CD14-positive monocyte (primary cell): ENCODE data around the gene NDUFA13. TPM values are rescaled to one million over a fixed set of nuclear protein-coding genes. Genes with fewer than 3 reads are reported as not detected.

Experiments
- DNase-seq, 3 donors: peaks; one replicate each; pipeline ENCODE4 v3.0.0-alpha.2; 2011 to 2022
- H2AFZ ChIP-seq: 2 replicates; pipeline ENCODE4 v1.6.0; 2012; ENCODE audit warnings: mild to moderate bottlenecking, low read depth, low read length, inconsistent platforms; ENCODE audit not compliant: insufficient read depth, poor library complexity, severe bottlenecking
- H3K27ac ChIP-seq, 2 donors: 1 replicate in 1 of 2; 2 replicates in 1 of 2; pipeline ENCODE4 v1.5.1; 2012 to 2013; ENCODE audit warnings: low read length in 2 of 2, control low read depth in 1 of 2, inconsistent platforms in 1 of 2, low read depth in 1 of 2, mild to moderate bottlenecking in 1 of 2
- H3K27me3 ChIP-seq, 2 donors: one replicate each; pipeline versions ENCODE4 v1.6.0 to v1.6.1; 2011 to 2013; ENCODE audit warnings: low read length in 2 of 2; ENCODE audit not compliant: control insufficient read depth in 2 of 2, insufficient read depth in 2 of 2
- H3K36me3 ChIP-seq, 2 donors: replicated peaks in 1 of 2; 1 replicate in 1 of 2; 2 replicates in 1 of 2; pipeline versions ENCODE4 v1.5.1 to v1.6.1; 2012 to 2013; ENCODE audit warnings: low read length in 2 of 2, control low read depth in 1 of 2, inconsistent platforms in 1 of 2, mild to moderate bottlenecking in 1 of 2; ENCODE audit not compliant: insufficient read depth in 2 of 2, control insufficient read depth in 1 of 2
- H3K4me1 ChIP-seq, 2 donors: 1 replicate in 1 of 2; 2 replicates in 1 of 2; pipeline versions ENCODE4 v1.5.1 to v1.6.1; 2012 to 2013; ENCODE audit warnings: low read length in 2 of 2, control low read depth in 1 of 2, inconsistent platforms in 1 of 2, mild to moderate bottlenecking in 1 of 2, moderate library complexity in 1 of 2; ENCODE audit not compliant: insufficient read depth in 2 of 2, control insufficient read depth in 1 of 2
- H3K4me2 ChIP-seq: replicated peaks from 2 replicates; pipeline ENCODE3; 2012; ENCODE audit warnings: low read length, moderate library complexity, mild to moderate bottlenecking; ENCODE audit not compliant: poor library complexity, severe bottlenecking; ENCODE audit errors: extremely low read depth
- H3K4me3 ChIP-seq, 3 experiments: fragments of 200-600 bp in 1 of 3; sonication (generic) in 1 of 3; replicated peaks in 1 of 3; 1 replicate in 2 of 3; 2 replicates in 1 of 3; pipeline ENCODE4 v1.5.1; 2011 to 2013; ENCODE audit warnings: low read length in 3 of 3, mild to moderate bottlenecking in 3 of 3, control low read depth in 2 of 3, low read depth in 2 of 3, inconsistent platforms in 1 of 3, moderate library complexity in 1 of 3
- H3K79me2 ChIP-seq: 2 replicates; pipeline ENCODE4 v1.6.0; 2012; ENCODE audit warnings: mild to moderate bottlenecking, control low read depth, inconsistent platforms, low read length, moderate library complexity; ENCODE audit not compliant: insufficient read depth
- H3K9ac ChIP-seq: 2 replicates; pipeline ENCODE4 v1.6.0; 2017; ENCODE audit warnings: low read length, mild to moderate bottlenecking; ENCODE audit not compliant: insufficient read depth, poor library complexity, severe bottlenecking
- H3K9me3 ChIP-seq, 2 donors: replicated peaks in 1 of 2; 1 replicate in 1 of 2; 2 replicates in 1 of 2; pipeline versions ENCODE4 v1.5.1 to v1.6.1; 2012 to 2013; ENCODE audit warnings: low read length in 2 of 2, control low read depth in 1 of 2; ENCODE audit not compliant: control insufficient read depth in 1 of 2, insufficient read depth in 1 of 2
- H4K20me1 ChIP-seq: 2 replicates; pipeline ENCODE4 v1.6.0; 2012; ENCODE audit warnings: mild to moderate bottlenecking, low read length, control low read depth, moderate library complexity; ENCODE audit not compliant: insufficient read depth
- H3K27ac Mint-ChIP-seq, 7 donors: one replicate each; pipeline ENCODE4 v1.8.0; 2020; ENCODE audit warnings: mild to moderate bottlenecking in 7 of 7, mixed read lengths in 7 of 7, moderate library complexity in 6 of 7, inconsistent platforms in 2 of 7
- H3K27me3 Mint-ChIP-seq, 3 donors: one replicate each; pipeline ENCODE4 v1.8.0; 2021 to 2022; ENCODE audit warnings: low read depth in 3 of 3, mild to moderate bottlenecking in 3 of 3, mixed read lengths in 3 of 3, moderate library complexity in 3 of 3, inconsistent platforms in 1 of 3
- H3K36me3 Mint-ChIP-seq, 2 donors: one replicate each; pipeline ENCODE4 v1.8.0; 2020; ENCODE audit warnings: mixed read lengths in 2 of 2, inconsistent platforms in 1 of 2, mild to moderate bottlenecking in 1 of 2
- H3K4me1 Mint-ChIP-seq: one replicate; pipeline ENCODE4 v1.8.0; 2020; ENCODE audit warnings: mild to moderate bottlenecking, mixed read lengths
- H3K4me3 Mint-ChIP-seq, 2 donors: one replicate each; pipeline ENCODE4 v1.8.0; 2020; ENCODE audit warnings: mild to moderate bottlenecking in 2 of 2, mixed read lengths in 2 of 2, moderate library complexity in 1 of 2
- H3K9me3 Mint-ChIP-seq, 7 donors: one replicate each; pipeline ENCODE4 v1.8.0; 2020 to 2022; ENCODE audit warnings: mixed read lengths in 7 of 7, mild to moderate bottlenecking in 6 of 7, moderate library complexity in 6 of 7, inconsistent platforms in 2 of 7
- CTCF ChIP-seq: fragments of 200-600 bp; IDR thresholded peaks from one replicate; pipeline ENCODE4 v1.8.0; 2022; ENCODE audit warnings: antibody characterized with exemption, mild to moderate bottlenecking
- WGBS: methylation state at CpG from one replicate; pipeline ENCODE4 v1.1.5; 2013; ENCODE audit warnings: missing lambda C conversion rate; ENCODE audit not compliant: insufficient coverage; 5-methylcytosine and 5-hydroxymethylcytosine counted together
- intact Hi-C, 2 donors: fragments of 100-400 bp; cut with micrococcal nuclease; formaldehyde crosslinking; loops; one replicate each; pipeline versions ENCODE4 v1.15.0 to v1.15.1; 2023
- polyA plus RNA-seq, 3 donors: library from polyadenylated mRNA; depleted of rRNA in 1 of 3; unstranded in 2 of 3; stranded (reverse) in 1 of 3; fragments of 300-500 nt in 2 of 3; fragments of >200 nt in 1 of 3; fragmentation: Illumina TruSeq in 2 of 3; gene quantifications; 1 replicate in 2 of 3; 2 replicates in 1 of 3; pipeline ENCODE4 v1.2.3, GENCODE V29; 2012 to 2021

The NDUFA13 gene
- polyA plus RNA-seq, 3 donors = 86.7 to 433 (median 361) TPM

- no peaks in the 10 kb centered on the region for H3K27me3 ChIP-seq
- intact Hi-C loops = no loop called here
- H2AFZ ChIP-seq = no peak overlapping the region
- no peak overlapping the region for H3K4me2 ChIP-seq
- H3K9ac ChIP-seq = no peak overlapping the region
- H3K9me3 Mint-ChIP-seq = peaks cover 0 to 5% (median 0%) of the 10 kb centered on the region in 7 donors
- H3K27ac Mint-ChIP-seq = peak overlapping the region in 1 of 7 donors; percentile 19
- H3K36me3 ChIP-seq = peaks cover 97 to 100% of the 10 kb centered on the region in 2 donors
- peaks cover 94 to 98% of the 10 kb centered on the region in 2 donors for H3K36me3 Mint-ChIP-seq
- no peak overlapping the region for H3K27ac ChIP-seq
- DNase-seq = no peak
- H3K4me3 ChIP-seq = no peak overlapping the region
- no peak for TF ChIP-seq CTCF
- H3K4me1 ChIP-seq = no peaks in the 10 kb centered on the region
- H3K9me3 ChIP-seq = no peaks in the 10 kb centered on the region
- H3K79me2 ChIP-seq = no peaks in the 10 kb centered on the region
- peaks cover 2% of the 10 kb centered on the region for H3K4me1 Mint-ChIP-seq
- peaks cover 31% of the 10 kb centered on the region for H4K20me1 ChIP-seq
- WGBS = 99% methylated on average over 11 of the region's 26 CpGs
- H3K4me3 Mint-ChIP-seq = no peak overlapping the region
- H3K27me3 Mint-ChIP-seq = peaks cover 0 to 3% (median 0%) of the 10 kb centered on the region in 3 donors
Measured at GRCh38 chr19:19501798-19502197, 14.2 kb upstream of the NDUFA13 start.

- H3K9ac ChIP-seq = no peak overlapping the region
- no peaks in the 10 kb centered on the region for H3K4me1 ChIP-seq
- Mint-ChIP-seq H3K36me3 (peaks cover 93 to 98% of the 10 kb centered on the region in 2 donors), H3K27ac (peak overlapping the region in 3 of 7 donors; percentile 27 to 30 (median 30)), H3K27me3 (peaks cover 0 to 3% (median 0%) of the 10 kb centered on the region in 3 donors), H3K9me3 (peaks cover 0 to 5% (median 0%) of the 10 kb centered on the region in 7 donors), H3K4me3 (no peak overlapping the region), H3K4me1 (peaks cover 1% of the 10 kb centered on the region)
- no peak overlapping the region for H3K4me3 ChIP-seq
- 94% methylated on average over 16 of the region's 19 CpGs for WGBS
- H3K27me3 ChIP-seq = no peaks in the 10 kb centered on the region
- H4K20me1 ChIP-seq = peaks cover 31% of the 10 kb centered on the region
- no peak for DNase-seq
- H2AFZ ChIP-seq = no peak overlapping the region
- no peaks in the 10 kb centered on the region for H3K79me2 ChIP-seq
- no peaks in the 10 kb centered on the region for H3K9me3 ChIP-seq
- peaks cover 97 to 100% of the 10 kb centered on the region in 2 donors for H3K36me3 ChIP-seq
- H3K4me2 ChIP-seq = no peak overlapping the region
- TF ChIP-seq CTCF = no peak
- intact Hi-C loops = no loop called here
- H3K27ac ChIP-seq = no peak overlapping the region
Measured at GRCh38 chr19:19502281-19502680, 13.7 kb upstream of the NDUFA13 start.
